GM23248 (cell line): ENCODE measurements around the gene HAT1. TPM values are rescaled to one million over a fixed set of nuclear protein-coding genes. Genes with fewer than 3 reads are reported as not detected.

Experiments
- DNase-seq: peaks from one replicate; pipeline ENCODE4 v3.0.0-alpha.2; 2015
- H2AFZ ChIP-seq: fragments of 200-600 bp; sonication (generic); 2 replicates; pipeline ENCODE4 v1.6.1; 2016; ENCODE audit warnings: antibody characterized with exemption
- H3F3A ChIP-seq: fragments of 200-600 bp; sonication (generic); 2 replicates; pipeline ENCODE4 v1.6.1; 2016; ENCODE audit warnings: mild to moderate bottlenecking, antibody characterized with exemption, mixed run types; ENCODE audit not compliant: insufficient read depth
- H3K27ac ChIP-seq: fragments of 200-600 bp; sonication (generic); 2 replicates; pipeline ENCODE4 v1.5.1; 2016; ENCODE audit warnings: mild to moderate bottlenecking
- H3K27me3 ChIP-seq: fragments of 200-600 bp; sonication (generic); replicated peaks from 2 replicates; pipeline ENCODE4 v1.6.1; 2016; ENCODE audit warnings: mild to moderate bottlenecking; ENCODE audit not compliant: insufficient read depth
- H3K36me3 ChIP-seq: fragments of 200-600 bp; sonication (generic); 2 replicates; pipeline ENCODE4 v1.6.1; 2016; ENCODE audit warnings: low read depth, mild to moderate bottlenecking
- H3K4me1 ChIP-seq: fragments of 200-600 bp; sonication (generic); 2 replicates; pipeline ENCODE4 v1.6.1; 2016; ENCODE audit warnings: mild to moderate bottlenecking; ENCODE audit not compliant: insufficient read depth
- H3K4me2 ChIP-seq: fragments of 200-600 bp; sonication (generic); one replicate; pipeline ENCODE4 v1.6.1; 2016; ENCODE audit warnings: mild to moderate bottlenecking; ENCODE audit not compliant: unreplicated experiment
- H3K4me3 ChIP-seq: fragments of 200-600 bp; sonication (generic); 2 replicates; pipeline ENCODE4 v1.5.1; 2016; ENCODE audit warnings: mild to moderate bottlenecking
- H3K79me2 ChIP-seq: fragments of 200-600 bp; sonication (generic); 2 replicates; pipeline ENCODE4 v1.6.1; 2016; ENCODE audit warnings: mild to moderate bottlenecking; ENCODE audit not compliant: insufficient read depth
- H3K9ac ChIP-seq: fragments of 200-600 bp; sonication (generic); 2 replicates; pipeline ENCODE4 v1.6.1; 2016; ENCODE audit warnings: mild to moderate bottlenecking
- H3K9me2 ChIP-seq: fragments of 200-600 bp; sonication (generic); 2 replicates; pipeline ENCODE4 v1.6.1; 2016; ENCODE audit warnings: mixed run types, mild to moderate bottlenecking, moderate library complexity; ENCODE audit not compliant: insufficient read depth
- H3K9me3 ChIP-seq: fragments of 200-600 bp; sonication (generic); one replicate; pipeline ENCODE4 v1.6.1; 2017; ENCODE audit warnings: low read depth
- H4K20me1 ChIP-seq: fragments of 200-600 bp; sonication (generic); 2 replicates; pipeline ENCODE4 v1.6.0; 2016; ENCODE audit not compliant: insufficient read depth
- EZH2 ChIP-seq: fragments of 200-600 bp; sonication (generic); IDR thresholded peaks from 2 replicates; pipeline ENCODE4 v1.6.1; 2018; ENCODE audit warnings: antibody characterized with exemption, mild to moderate bottlenecking; ENCODE audit not compliant: insufficient read depth, poor library complexity, severe bottlenecking
- EZH2phosphoT487 ChIP-seq: fragments of 200-600 bp; sonication (generic); IDR thresholded peaks from 2 replicates; pipeline ENCODE4 v1.6.1; 2018; ENCODE audit warnings: antibody characterized with exemption, moderate library complexity, mild to moderate bottlenecking, low read depth; ENCODE audit not compliant: insufficient read depth
- WGBS, 2 experiments: methylation state at CpG; one replicate each; pipeline ENCODE4 v1.1.6; 2015 to 2017; ENCODE audit warnings: low lambda C conversion rate in 2 of 2, low coverage in 1 of 2; ENCODE audit errors: missing lambda C conversion rate in 2 of 2; 5-methylcytosine and 5-hydroxymethylcytosine counted together
- in situ Hi-C: fragments of 300-500 bp; cut with MboI; formaldehyde crosslinking; loops from 2 replicates; pipeline ENCODE4 v1.15.0; 2020
- polyA plus RNA-seq: library from polyadenylated mRNA; unstranded; fragments of >200 nt; fragmentation: Nextera tagmentation; extraction: Ambion mirVana; gene quantifications from 2 replicates; pipeline ENCODE4 v1.2.1, GENCODE V29; 2016
- total RNA-seq: library from RNA; depleted of rRNA; stranded (reverse); fragments of >200 nt; shearing (Covaris generic); gene quantifications from 2 replicates; pipeline ENCODE4 v1.2.3, GENCODE V29; 2014

The HAT1 gene
- total and polyA plus RNA-seq, 2 experiments from 2014 or later, result 56.6 to 96.2 TPM

DNA sequence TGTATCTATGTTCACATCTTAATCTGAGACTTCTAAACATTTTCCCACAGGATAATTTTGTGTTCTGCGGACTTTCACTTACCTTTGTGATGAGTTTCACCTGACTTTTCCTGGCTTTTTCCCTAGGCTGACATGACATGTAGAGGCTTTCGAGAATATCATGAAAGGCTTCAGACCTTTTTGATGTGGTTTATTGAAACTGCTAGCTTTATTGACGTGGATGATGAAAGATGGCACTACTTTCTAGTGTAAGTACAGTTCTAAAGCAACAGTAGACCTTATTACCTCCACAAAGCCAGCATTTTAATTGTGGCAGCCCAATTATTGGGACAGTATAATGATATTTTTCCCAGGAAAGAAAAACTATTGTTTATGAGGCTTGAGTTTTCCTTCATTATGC lies 43.4 kb downstream of the HAT1 start:
- Histone ChIP-seq H3K79me2 (peaks cover 35% of the 10 kb centered on the region), H3K27me3 (no peaks in the 10 kb centered on the region), H3K4me1 (peaks cover 3% of the 10 kb centered on the region; the same call in 1 of the 2 replicates), H4K20me1 (no peaks in the 10 kb centered on the region), H3K9me2 (no peaks in the 10 kb centered on the region), H3K4me2 (no peak overlapping the region), H2AFZ (no peak overlapping the region), H3K4me3 (no peak overlapping the region), H3F3A (no peaks in the 10 kb centered on the region), H3K9me3 (no peaks in the 10 kb centered on the region), H3K27ac (no peak overlapping the region), H3K36me3 (peaks cover 21% of the 10 kb centered on the region), H3K9ac (no peak overlapping the region)
- WGBS, 2 experiments, result 98 to 100% methylated on average over 3 of the region's 3 CpGs
- in situ Hi-C loops, result no loop called here
- DNase-seq, result no peak
- TF ChIP-seq EZH2phosphoT487 (no peak), EZH2 (no peak)

DNA sequence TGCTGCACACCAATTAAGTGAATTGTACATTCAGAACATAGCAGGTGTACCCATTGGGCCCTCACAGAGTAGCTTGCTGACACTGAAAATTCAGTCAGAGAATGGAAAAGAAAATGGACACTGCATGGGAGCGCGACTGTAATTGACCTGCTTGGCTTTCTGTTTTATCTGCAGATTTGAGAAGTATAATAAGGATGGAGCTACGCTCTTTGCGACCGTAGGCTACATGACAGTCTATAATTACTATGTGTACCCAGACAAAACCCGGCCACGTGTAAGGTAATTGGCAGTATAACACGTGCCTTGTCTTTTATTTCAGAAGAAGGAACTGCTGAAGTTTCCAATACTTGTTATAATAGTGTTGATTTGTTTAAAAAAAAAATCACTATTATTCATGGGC lies 44.0 kb downstream of the HAT1 start:
- in situ Hi-C loops, result no loop called here
- H3K9ac ChIP-seq, result no peak overlapping the region
- H3K4me1 ChIP-seq, result no peaks in the 10 kb centered on the region
- no peaks in the 10 kb centered on the region for H3K9me2 ChIP-seq
- H3K27ac ChIP-seq, result no peak overlapping the region
- no peak overlapping the region for H2AFZ ChIP-seq
- TF ChIP-seq EZH2phosphoT487 (no peak), EZH2 (no peak)
- no peak overlapping the region for H3K4me3 ChIP-seq
- H3K27me3 ChIP-seq, result no peaks in the 10 kb centered on the region
- 87 to 90% methylated on average over 8 of the region's 8 CpGs for WGBS, 2 experiments
- no peaks in the 10 kb centered on the region for H3K9me3 ChIP-seq
- H3K36me3 ChIP-seq, result peaks cover 21% of the 10 kb centered on the region
- H3K79me2 ChIP-seq, result peaks cover 29% of the 10 kb centered on the region
- DNase-seq, result no peak
- H3K4me2 ChIP-seq, result no peak overlapping the region
- H4K20me1 ChIP-seq, result no peaks in the 10 kb centered on the region
- no peaks in the 10 kb centered on the region for H3F3A ChIP-seq

DNA sequence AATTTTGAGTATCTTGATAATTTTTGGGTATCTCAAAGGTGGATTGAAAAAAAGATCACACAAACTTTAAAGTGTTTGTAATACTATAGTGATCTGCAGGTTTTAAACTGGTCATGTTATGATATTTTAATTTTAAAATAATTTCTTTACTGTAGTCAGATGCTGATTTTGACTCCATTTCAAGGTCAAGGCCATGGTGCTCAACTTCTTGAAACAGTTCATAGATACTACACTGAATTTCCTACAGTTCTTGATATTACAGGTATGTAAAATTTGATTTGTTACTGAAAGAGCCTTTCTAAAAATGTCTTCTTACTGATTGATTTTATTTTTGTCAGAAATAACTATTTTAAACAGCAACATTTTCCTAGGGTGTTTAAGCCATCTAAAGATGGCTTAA lies 44.4 kb downstream of the HAT1 start:
- Histone ChIP-seq H3K4me1 (no peaks in the 10 kb centered on the region), H3K27ac (no peak overlapping the region), H3K9ac (no peak overlapping the region), H3K4me2 (no peak overlapping the region), H3K9me2 (no peaks in the 10 kb centered on the region), H3K4me3 (no peak overlapping the region), H3K36me3 (peaks cover 21% of the 10 kb centered on the region), H3K79me2 (peaks cover 24% of the 10 kb centered on the region), H4K20me1 (no peaks in the 10 kb centered on the region), H3F3A (no peaks in the 10 kb centered on the region), H3K27me3 (no peaks in the 10 kb centered on the region), H2AFZ (no peak overlapping the region), H3K9me3 (no peaks in the 10 kb centered on the region)
- TF ChIP-seq EZH2phosphoT487 (no peak), EZH2 (no peak)
- DNase-seq, result no peak
- in situ Hi-C loops, result no loop called here

DNA sequence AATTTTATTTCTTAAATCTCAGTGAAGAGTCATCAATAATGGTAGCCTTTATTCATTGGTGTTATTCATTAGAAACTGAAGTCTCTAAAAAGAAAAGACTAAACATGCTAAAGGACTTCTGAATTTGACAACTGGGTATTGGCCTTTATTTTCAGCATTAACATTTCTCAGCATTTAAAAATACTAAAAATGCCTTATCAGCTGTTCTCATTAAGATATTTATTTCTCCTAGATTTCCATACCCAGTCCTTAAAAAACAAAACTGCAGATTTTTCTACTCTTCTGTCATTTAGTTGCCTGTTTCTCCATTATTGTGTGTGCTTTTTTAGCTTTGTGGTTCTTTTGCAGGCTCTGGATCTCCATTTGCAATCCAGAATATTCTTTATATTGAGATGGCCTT lies 46.2 kb downstream of the HAT1 start:
- Histone ChIP-seq H3K27me3 (no peaks in the 10 kb centered on the region), H3K36me3 (peaks cover 21% of the 10 kb centered on the region), H3K27ac (no peak overlapping the region), H2AFZ (no peak overlapping the region), H3K4me2 (no peak overlapping the region), H3F3A (no peaks in the 10 kb centered on the region), H3K79me2 (peaks cover 9% of the 10 kb centered on the region), H3K9ac (no peak overlapping the region), H3K4me1 (no peaks in the 10 kb centered on the region), H4K20me1 (no peaks in the 10 kb centered on the region), H3K9me3 (no peaks in the 10 kb centered on the region), H3K4me3 (no peak overlapping the region), H3K9me2 (no peaks in the 10 kb centered on the region)
- DNase-seq, result no peak
- in situ Hi-C loops, result no loop called here
- TF ChIP-seq EZH2 (no peak), EZH2phosphoT487 (no peak)

DNA sequence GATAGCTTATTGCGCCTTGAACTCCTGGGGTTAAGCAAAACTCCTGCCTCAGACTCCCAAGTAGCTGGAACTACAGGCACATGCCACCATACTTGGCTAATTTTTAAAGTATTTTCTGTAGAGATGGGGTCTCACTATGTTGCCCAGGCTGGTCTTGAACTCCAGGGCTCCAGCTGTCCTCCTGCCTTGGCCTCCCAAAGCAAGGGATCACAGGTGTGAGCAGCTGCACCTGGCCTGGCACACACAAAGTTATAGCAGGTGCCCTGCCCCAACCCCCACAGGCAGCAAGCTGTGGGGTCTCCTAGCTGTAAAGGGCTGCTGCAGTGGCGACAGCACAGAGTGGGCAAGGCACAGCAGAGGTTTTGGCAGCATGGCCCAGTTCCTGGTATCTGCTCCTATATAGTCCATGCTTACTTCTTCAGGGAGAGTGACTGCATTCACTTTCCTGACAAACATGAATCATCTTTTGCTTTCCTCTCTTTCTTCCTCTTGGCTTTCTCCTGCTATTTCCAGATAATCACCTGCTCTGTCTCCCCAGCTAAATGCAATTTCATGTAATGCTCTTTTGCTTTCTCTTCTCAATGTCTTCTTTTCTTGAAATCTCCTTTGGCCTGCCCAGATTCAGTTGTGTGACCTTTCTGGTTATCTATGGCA lies 50.2 kb downstream of the HAT1 start:
- Histone ChIP-seq H3K4me2 (no peak overlapping the region), H3K79me2 (0 out of 2 replicates have a peak, but pooled peaks cover 10% of the 10 kb centered on the region), H3K36me3 (0 out of 2 replicates have a peak, but pooled peaks cover 4% of the 10 kb centered on the region), H3K4me3 (no peak overlapping the region), H3K9me3 (no peaks in the 10 kb centered on the region), H3K9me2 (no peaks in the 10 kb centered on the region), H3K27me3 (no peaks in the 10 kb centered on the region), H3K9ac (no peak overlapping the region), H4K20me1 (no peaks in the 10 kb centered on the region), H3K4me1 (no peaks in the 10 kb centered on the region), H3F3A (no peaks in the 10 kb centered on the region), H2AFZ (no peak overlapping the region), H3K27ac (no peak overlapping the region)
- 98 to 100% methylated on average over 2 of the region's 2 CpGs for WGBS, 2 experiments
- no peak for DNase-seq
- in situ Hi-C loops, result no loop called here
- TF ChIP-seq EZH2, result no peak
- TF ChIP-seq EZH2phosphoT487, result no peak
